Caco-2 (cell line): ENCODE measurements around the gene HMGB1. TPM values are rescaled to one million over a fixed set of nuclear protein-coding genes. Genes with fewer than 3 reads are reported as not detected.

Experiments used
- BruUV-seq: library from RNA; stranded (reverse); fragments of 400-500 nt; replicated peaks from 2 replicates; lab custom pipeline; 2021; lab: Mats Ljungman, UMichigan
- CTCF ChIA-PET: fragments of 300-600 bp; sonication (Branson Sonifier 250); formaldehyde crosslinking; loops from one replicate; lab custom pipeline; 2022; ENCODE audit warnings: antibody characterized with exemption; lab: Charles Lee
- POLR2A ChIA-PET: fragments of 300-600 bp; sonication (Branson Sonifier 250); formaldehyde crosslinking; loops from one replicate; lab custom pipeline; 2022; ENCODE audit warnings: antibody characterized with exemption; lab: Charles Lee
- DNase-seq, 2 experiments: peaks; one replicate each; pipeline versions ENCODE4 v3.0.0 to v3.0.0-alpha.2; 2020 to 2022
- H3K27me3 ChIP-seq: replicated peaks from 2 replicates; pipeline ENCODE4 v1.6.0; 2011; ENCODE audit warnings: low read length; ENCODE audit not compliant: control insufficient read depth, insufficient read depth
- H3K36me3 ChIP-seq: 2 replicates; pipeline ENCODE4 v1.5.1; 2011; ENCODE audit warnings: low read length; ENCODE audit not compliant: control insufficient read depth, insufficient read depth
- H3K4me1 ChIP-seq: fragments of 250-450 bp; sonication (Bioruptor Pico); 2 replicates; pipeline ENCODE4 v1.5.1; 2020; ENCODE audit warnings: mild to moderate bottlenecking
- H3K4me3 ChIP-seq: 2 replicates; pipeline ENCODE4 v1.5.1; 2011; ENCODE audit warnings: low read depth, mild to moderate bottlenecking, control low read depth, low read length
- H3K9me3 ChIP-seq: fragments of 250-450 bp; sonication (Bioruptor Pico); 2 replicates; pipeline ENCODE4 v1.5.1; 2020; ENCODE audit warnings: mild to moderate bottlenecking, moderate library complexity
- H3K27ac Mint-ChIP-seq: one replicate; pipeline ENCODE4 v1.8.0; 2022; ENCODE audit warnings: mixed read lengths; ENCODE audit not compliant: unreplicated experiment
- H3K27me3 Mint-ChIP-seq: one replicate; pipeline ENCODE4 v1.8.0; 2022; ENCODE audit warnings: mixed read lengths; ENCODE audit not compliant: insufficient read depth, unreplicated experiment
- H3K36me3 Mint-ChIP-seq: one replicate; pipeline ENCODE4 v1.8.0; 2022; ENCODE audit warnings: mild to moderate bottlenecking, mixed read lengths; ENCODE audit not compliant: insufficient read depth, unreplicated experiment
- H3K4me1 Mint-ChIP-seq: one replicate; pipeline ENCODE4 v1.8.0; 2022; ENCODE audit warnings: low read depth, mixed read lengths; ENCODE audit not compliant: unreplicated experiment
- H3K4me3 Mint-ChIP-seq: one replicate; pipeline ENCODE4 v1.8.0; 2022; ENCODE audit warnings: mild to moderate bottlenecking, moderate library complexity, mixed read lengths; ENCODE audit not compliant: unreplicated experiment
- H3K9me3 Mint-ChIP-seq: one replicate; pipeline ENCODE4 v1.8.0; 2022; ENCODE audit warnings: mixed read lengths; ENCODE audit not compliant: unreplicated experiment
- intact Hi-C: fragments of 100-400 bp; cut with micrococcal nuclease; formaldehyde crosslinking; loops from one replicate; pipeline ENCODE4 v1.10.0; 2022; ENCODE audit not compliant: unreplicated experiment
- total RNA-seq: library from RNA; stranded (reverse); gene quantifications from 2 replicates; pipeline ENCODE4 v1.2.3, GENCODE V29; 2022
- TF ChIP-seq, protein P1 (sequence below), 2 experiments: fragments of 200-600 bp in 1 of 2; IDR thresholded peaks; 1 replicate in 1 of 2; 2 replicates in 1 of 2; pipeline versions ENCODE4 v1.5.1 to v1.8.0; 2011 to 2022; ENCODE audit warnings: antibody characterized with exemption in 1 of 2, control low read depth in 1 of 2, inconsistent platforms in 1 of 2, low read depth in 1 of 2, low read length in 1 of 2, mild to moderate bottlenecking in 1 of 2, moderate library complexity in 1 of 2; ENCODE audit not compliant: insufficient read depth in 1 of 2, severe bottlenecking in 1 of 2, unreplicated experiment in 1 of 2

The HMGB1 gene
- total RNA-seq, 1 experiment from 2014 or later: 598 TPM

DNA sequence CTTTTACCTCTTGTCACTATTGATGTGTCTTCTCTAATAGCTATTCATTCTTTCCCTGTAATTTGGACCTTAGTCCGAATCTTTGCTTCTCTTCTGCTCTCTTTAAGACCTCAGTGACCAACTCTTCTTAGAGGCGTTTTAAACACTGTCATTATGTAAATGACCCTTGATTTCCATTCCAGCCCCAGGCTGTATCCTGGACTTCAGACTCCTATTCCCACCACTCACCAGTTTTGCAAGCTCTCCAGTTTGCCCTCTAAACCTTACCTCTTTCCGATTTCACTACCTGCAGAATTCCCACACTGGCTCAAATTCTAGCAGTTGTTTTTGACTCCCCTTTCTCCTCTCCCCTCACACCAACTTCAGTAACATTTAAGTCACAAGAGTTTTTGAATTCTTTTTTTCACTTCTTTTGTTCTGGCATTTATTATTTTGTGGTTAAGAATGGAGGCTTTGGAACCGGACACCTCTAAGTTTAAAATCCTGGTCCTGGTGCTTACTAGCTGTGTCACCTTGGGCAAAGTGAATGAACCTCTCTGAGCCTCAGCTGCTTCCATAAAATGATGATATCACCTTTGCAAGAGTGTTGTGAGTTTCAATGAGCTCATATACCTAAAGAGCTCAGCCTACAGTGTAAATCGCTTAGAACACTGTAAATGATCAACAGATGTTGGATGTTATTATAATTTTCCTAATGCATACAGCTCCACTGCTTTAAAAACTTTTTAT is 13.6 kb upstream of the HMGB1 start:
- intact Hi-C loops: loop anchor here (1.0 kb wide), 1 partner anchor 13 kb away; no protein-coding TSS in a partner anchor
- TF ChIP-seq, protein P1, sequence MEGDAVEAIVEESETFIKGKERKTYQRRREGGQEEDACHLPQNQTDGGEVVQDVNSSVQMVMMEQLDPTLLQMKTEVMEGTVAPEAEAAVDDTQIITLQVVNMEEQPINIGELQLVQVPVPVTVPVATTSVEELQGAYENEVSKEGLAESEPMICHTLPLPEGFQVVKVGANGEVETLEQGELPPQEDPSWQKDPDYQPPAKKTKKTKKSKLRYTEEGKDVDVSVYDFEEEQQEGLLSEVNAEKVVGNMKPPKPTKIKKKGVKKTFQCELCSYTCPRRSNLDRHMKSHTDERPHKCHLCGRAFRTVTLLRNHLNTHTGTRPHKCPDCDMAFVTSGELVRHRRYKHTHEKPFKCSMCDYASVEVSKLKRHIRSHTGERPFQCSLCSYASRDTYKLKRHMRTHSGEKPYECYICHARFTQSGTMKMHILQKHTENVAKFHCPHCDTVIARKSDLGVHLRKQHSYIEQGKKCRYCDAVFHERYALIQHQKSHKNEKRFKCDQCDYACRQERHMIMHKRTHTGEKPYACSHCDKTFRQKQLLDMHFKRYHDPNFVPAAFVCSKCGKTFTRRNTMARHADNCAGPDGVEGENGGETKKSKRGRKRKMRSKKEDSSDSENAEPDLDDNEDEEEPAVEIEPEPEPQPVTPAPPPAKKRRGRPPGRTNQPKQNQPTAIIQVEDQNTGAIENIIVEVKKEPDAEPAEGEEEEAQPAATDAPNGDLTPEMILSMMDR (IDR thresholded peaks at IDR 0.05; ENCODE audit: insufficient read depth in 1 of 2, low read depth in 1 of 2, low read length in 1 of 2, severe bottlenecking in 1 of 2, unreplicated experiment in 1 of 2): no peak
- Mint-ChIP-seq H3K9me3 (no peaks in the 10 kb centered on the region), H3K27ac (peak overlapping the region; percentile 14), H3K27me3 (no peaks in the 10 kb centered on the region), H3K4me3 (peak overlapping the region; percentile 16), H3K4me1 (peaks cover 23% of the 10 kb centered on the region), H3K36me3 (no peaks in the 10 kb centered on the region)
- Histone ChIP-seq H3K4me1 (peaks cover 18% of the 10 kb centered on the region), H3K36me3 (no peaks in the 10 kb centered on the region), H3K27me3 (no peaks in the 10 kb centered on the region), H3K9me3 (peaks cover 6% of the 10 kb centered on the region), H3K4me3 (no peak overlapping the region)
- BruUV-seq: no TSS peak
- ChIA-PET POLR2A (no interaction called here), CTCF (interaction anchor here (1.3 kb wide), 1 partner anchor 347 kb away, joined by 3 read pairs; no protein-coding TSS in a partner anchor)
- DNase-seq: no peak

DNA sequence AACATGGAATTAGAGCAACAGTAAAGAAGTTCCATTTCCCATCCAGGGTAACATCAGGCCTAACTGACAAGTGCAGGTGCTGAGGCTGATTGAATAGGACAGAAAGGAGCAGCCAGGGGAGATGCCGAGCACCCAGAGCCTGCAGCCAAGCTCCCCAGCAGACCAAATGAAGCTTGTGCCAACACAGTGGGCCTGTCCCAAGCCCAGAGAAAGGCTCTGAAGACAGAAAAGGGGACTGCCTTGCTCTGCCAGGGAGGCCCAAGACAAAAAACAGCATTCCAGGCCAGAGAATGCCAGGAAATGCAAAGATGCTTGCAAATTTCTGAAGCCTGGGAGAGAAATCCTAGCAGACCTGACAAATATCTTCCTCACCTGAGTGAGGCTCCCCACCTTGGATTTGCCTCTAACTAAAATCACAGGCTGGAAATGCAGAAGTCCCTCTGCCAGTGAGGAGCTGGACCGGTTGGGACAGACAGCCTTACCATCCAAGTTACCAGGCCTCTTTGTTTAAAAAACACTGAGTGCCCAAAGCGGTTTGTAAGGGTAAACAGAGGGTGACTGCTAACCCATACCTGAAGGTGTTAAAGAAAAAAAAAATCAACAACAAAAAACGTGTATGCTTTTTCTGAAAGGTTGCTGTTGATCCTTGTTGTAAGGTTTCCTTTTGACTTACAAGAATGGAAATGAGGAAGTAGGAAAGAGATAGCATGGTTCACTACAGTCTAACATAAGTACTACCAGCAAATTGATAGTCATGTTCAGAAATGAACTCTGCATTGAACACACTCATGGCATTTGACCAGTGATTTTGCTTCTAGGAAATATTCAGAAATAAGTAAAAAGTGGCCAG is 11.8 kb upstream of the HMGB1 start:
- Mint-ChIP-seq H3K27me3 (no peaks in the 10 kb centered on the region), H3K4me1 (peaks cover 23% of the 10 kb centered on the region), H3K27ac (no peak overlapping the region), H3K9me3 (no peaks in the 10 kb centered on the region), H3K4me3 (no peak overlapping the region), H3K36me3 (no peaks in the 10 kb centered on the region)
- Histone ChIP-seq H3K27me3 (no peaks in the 10 kb centered on the region), H3K36me3 (no peaks in the 10 kb centered on the region), H3K9me3 (peaks cover 6% of the 10 kb centered on the region), H3K4me3 (no peak overlapping the region), H3K4me1 (peaks cover 18% of the 10 kb centered on the region)
- TF ChIP-seq, protein P1 (IDR thresholded peaks at IDR 0.05; ENCODE audit: insufficient read depth in 1 of 2, low read depth in 1 of 2, low read length in 1 of 2, severe bottlenecking in 1 of 2, unreplicated experiment in 1 of 2): no peak
- POLR2A ChIA-PET: no interaction called here
- no TSS peak for BruUV-seq
- CTCF ChIA-PET: no interaction called here
- DNase-seq: no peak
- intact Hi-C loops: no loop called here

GRCh38 chr13:30473675-30474074 is 7.9 kb upstream of the HMGB1 start:
- ChIA-PET CTCF (no interaction called here), POLR2A (no interaction called here)
- Mint-ChIP-seq H3K27me3 (no peaks in the 10 kb centered on the region), H3K4me3 (no peak overlapping the region), H3K9me3 (no peaks in the 10 kb centered on the region), H3K4me1 (no peaks in the 10 kb centered on the region), H3K27ac (no peak overlapping the region), H3K36me3 (no peaks in the 10 kb centered on the region)
- Histone ChIP-seq H3K4me1 (no peaks in the 10 kb centered on the region), H3K36me3 (no peaks in the 10 kb centered on the region), H3K4me3 (no peak overlapping the region), H3K9me3 (no peaks in the 10 kb centered on the region), H3K27me3 (no peaks in the 10 kb centered on the region)
- DNase-seq: no peak
- BruUV-seq: no TSS peak
- TF ChIP-seq, protein P1 (IDR thresholded peaks at IDR 0.05; ENCODE audit: insufficient read depth in 1 of 2, low read depth in 1 of 2, low read length in 1 of 2, severe bottlenecking in 1 of 2, unreplicated experiment in 1 of 2): no peak
- intact Hi-C loops: no loop called here
